Ovary (tissue), 3 donors: Measurements from ENCODE around the gene IRF3.

Experiments used
- EP300 ChIP-seq: sonication (generic); formaldehyde crosslinking; IDR thresholded peaks from one replicate; pipeline ENCODE4 v1.6.1; 2017; ENCODE audit warnings: antibody characterized with exemption
- POLR2A ChIP-seq: fragments of 450-650 bp; IDR thresholded peaks from one replicate; pipeline ENCODE4 v1.6.1; 2017; ENCODE audit warnings: antibody characterized with exemption, mild to moderate bottlenecking, moderate library complexity
- TF ChIP-seq, protein P1 (sequence below), 3 donors: fragments of 450-650 bp in 2 of 3; fragments of 200-600 bp in 1 of 3; IDR thresholded peaks; one replicate each; pipeline versions ENCODE4 v1.5.1 to v1.8.0; 2016 to 2022; ENCODE audit warnings: antibody characterized with exemption in 3 of 3, mild to moderate bottlenecking in 1 of 3
- donor health status: DM: no; HTN: no; CAD: no.

DNA sequence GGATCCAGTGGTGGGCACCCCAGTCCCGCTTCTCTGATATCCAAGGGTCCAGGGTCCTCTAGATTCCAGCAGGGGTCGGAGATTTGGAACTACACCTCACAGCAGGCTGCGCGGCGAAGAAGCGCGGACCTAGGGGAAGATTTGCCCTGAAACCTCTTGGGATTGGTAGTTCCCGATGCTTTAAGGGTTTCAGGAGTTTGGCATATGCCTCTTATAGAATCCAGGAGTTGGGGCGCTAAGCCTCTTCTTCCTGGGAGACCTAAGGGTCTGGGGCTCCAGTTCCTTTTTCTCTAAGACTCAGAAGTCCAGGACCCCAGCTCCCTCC lies 425 bp upstream of the IRF3 start:
- TF ChIP-seq, protein P1, sequence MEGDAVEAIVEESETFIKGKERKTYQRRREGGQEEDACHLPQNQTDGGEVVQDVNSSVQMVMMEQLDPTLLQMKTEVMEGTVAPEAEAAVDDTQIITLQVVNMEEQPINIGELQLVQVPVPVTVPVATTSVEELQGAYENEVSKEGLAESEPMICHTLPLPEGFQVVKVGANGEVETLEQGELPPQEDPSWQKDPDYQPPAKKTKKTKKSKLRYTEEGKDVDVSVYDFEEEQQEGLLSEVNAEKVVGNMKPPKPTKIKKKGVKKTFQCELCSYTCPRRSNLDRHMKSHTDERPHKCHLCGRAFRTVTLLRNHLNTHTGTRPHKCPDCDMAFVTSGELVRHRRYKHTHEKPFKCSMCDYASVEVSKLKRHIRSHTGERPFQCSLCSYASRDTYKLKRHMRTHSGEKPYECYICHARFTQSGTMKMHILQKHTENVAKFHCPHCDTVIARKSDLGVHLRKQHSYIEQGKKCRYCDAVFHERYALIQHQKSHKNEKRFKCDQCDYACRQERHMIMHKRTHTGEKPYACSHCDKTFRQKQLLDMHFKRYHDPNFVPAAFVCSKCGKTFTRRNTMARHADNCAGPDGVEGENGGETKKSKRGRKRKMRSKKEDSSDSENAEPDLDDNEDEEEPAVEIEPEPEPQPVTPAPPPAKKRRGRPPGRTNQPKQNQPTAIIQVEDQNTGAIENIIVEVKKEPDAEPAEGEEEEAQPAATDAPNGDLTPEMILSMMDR (IDR thresholded peaks at IDR 0.05) = no peak
- TF ChIP-seq POLR2A = no peak
- TF ChIP-seq EP300 = no peak
